NCI-H748 treated with DMSO at 0.1 percent for 48 hours (cell line): ENCODE measurements around the gene CDH13.
A peak's percentile ranks its signal among the peaks of the same experiment; 100 is the strongest.

ENCODE experiments used
- DNase-seq: peaks from one replicate; lab custom pipeline; 2025; lab: John Stamatoyannopoulos, UW

CDH13 gene

DNA sequence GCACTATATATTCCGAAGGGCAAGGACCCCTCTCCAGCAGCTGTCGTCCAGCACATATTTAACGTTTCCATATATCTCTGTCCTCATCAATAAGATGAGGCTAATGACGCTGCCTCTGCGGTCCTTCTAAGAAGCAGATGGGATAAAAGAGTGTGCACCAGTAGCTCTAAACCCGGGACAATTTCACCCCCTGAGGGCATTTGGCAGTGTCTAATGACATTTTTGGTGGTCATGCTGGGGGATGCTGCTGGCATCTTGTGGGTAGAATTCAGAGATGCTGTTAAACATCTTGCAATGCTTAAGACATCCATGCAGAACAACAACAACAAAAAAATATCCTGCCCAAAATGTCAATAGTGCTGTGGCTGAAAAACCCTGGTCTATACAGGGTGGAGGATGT lies 372.9 kb downstream of the CDH13 start:
- no peak for DNase-seq

DNA sequence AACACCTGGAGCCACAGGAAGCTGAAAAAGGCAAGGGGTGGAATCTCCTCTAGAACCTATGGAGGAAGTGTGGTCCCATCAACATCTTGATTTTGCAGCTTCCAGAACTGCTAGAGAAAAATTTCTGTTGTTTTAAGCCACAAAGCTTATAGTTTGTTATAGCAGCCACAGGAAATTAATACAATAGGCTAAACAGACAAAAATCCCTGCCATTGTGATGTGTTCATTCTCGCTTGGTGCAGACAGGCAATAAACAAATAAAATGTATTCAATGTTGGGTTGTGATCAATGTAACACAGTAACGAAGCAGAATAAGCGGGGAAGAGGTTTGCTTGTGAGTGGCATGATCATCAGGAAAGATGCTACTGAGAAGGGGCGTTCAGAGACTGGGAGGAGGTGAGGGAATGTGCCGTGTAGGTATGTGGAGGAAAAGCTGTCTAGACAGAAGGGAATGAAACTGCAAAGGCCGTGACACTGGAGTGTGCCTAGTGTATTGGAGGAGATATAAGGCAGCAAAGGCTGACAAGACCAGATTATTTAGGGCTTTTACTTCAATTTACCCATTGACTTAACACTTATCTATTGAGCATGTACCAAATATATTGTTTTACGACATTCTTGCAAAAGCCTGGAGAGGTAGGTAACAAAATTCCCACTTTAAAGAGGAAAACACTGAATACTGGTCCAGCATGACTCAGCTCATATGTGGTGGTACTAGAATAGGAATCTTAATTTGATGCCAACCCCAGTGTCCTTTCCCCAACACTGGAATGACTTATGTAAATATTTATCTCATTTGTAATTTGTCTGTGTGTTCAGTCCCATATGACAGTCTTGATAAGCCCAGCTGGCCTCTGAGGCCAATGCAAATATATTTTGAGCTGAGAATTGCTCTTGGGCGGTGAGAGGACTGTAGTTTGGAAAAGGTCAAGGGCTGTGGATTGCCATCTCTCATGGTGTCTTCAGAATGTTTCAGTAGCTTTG lies 375.9 kb downstream of the CDH13 start:
- DNase-seq, result peak; percentile 42

DNA sequence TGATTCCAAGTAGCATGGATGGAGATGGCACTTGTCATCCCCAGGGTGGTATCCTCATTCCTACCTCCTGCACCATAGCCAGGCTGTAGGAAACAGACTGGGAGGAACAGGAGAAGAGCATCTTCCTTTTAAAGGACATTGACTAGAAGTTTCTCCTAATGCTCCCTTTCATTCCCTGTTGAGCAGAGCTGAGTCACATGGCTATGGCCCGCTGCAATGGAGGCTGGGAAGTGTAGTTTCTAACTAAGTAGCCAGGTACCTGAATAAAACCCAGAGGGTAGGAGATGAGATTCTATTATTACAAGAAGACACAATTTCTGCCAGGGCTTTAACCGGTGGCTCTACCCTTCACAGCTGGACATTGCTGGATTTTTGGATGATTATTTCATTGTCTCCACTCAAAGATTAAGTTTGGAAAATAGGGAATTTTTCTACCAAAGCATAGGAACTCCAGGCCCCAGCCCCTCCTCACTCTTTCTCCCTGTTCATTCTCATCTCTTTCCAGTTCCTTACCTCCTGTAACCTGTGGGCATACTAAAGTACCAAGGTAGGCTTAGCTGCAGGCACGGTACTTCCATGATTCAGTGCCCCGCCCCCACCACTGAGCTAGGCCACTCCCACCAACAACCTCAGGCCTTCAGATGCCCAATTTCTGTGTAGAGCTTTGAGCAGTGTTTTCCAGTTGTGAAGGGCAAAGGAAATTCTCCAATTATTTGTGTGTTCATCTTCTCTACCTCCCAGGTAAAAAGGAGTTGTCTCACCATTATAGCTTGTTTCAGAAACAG lies 378.3 kb downstream of the CDH13 start:
- no peak for DNase-seq

DNA sequence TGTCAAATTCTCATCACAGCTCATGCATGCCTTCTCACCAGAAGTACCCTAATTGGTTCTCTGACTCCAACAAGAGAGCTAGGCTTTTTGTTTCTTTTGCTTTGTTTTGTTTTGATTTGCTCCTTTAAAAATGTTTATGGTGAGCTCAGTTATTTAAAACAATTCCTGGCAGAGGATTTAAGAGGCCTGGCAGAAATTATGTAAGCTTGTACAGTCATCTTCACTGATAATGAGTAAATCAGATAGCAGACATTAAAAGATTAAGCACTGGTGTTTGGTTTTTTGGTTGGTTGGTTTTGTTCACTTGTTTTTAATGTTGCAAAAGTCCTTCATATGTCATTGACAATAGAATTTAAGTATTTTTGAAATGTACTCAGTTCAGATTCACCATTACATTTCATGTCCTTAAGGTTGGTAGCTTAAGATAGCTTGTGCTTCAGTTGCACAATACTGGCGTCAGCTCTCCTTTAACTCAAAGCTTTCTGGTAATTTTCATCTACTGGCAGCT lies 378.9 kb downstream of the CDH13 start:
- no peak for DNase-seq

DNA sequence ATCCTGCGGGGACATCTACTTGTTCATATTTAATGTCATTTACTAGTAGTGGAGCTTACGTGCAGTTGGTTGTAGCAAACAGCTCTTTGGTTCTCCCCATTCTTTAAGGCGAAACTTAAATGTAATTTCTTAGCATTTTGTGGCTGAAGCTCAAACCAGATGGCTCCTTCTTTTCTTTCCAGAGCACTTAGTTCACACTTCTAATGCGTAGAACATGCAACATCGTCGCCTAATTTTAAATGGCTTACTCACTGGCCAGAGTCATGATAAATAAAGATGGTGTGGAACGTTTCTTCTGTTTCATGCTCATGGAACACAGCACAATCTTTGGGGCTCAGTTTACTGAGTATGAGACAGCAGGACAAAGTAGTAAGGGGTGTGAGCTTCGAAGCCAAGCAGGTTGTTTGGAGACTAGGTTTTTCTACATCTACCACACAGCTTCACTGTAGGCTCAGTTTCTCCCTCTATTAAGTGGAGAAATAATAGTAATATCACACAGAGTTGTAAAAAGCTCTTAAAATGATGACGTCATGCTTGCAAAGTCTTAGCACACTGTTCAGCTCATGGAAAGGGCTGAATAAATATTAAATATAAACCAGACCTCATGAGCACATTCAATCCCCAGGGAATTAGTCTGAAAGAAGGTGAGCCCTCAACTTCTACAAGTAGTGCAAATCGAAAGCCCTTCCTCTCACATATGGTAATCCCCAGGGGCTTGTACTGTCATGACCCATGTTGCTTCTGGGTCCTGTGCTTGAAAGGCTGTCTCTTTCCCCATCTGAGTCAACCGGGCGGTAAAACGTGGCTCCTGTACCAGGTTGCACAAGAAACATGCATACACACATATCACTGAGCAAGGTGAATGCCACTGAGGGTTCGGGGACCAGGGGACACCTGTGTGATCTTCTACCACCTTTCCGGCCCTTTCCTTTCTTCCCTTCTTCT lies 384.3 kb downstream of the CDH13 start:
- DNase-seq, result no peak

DNA sequence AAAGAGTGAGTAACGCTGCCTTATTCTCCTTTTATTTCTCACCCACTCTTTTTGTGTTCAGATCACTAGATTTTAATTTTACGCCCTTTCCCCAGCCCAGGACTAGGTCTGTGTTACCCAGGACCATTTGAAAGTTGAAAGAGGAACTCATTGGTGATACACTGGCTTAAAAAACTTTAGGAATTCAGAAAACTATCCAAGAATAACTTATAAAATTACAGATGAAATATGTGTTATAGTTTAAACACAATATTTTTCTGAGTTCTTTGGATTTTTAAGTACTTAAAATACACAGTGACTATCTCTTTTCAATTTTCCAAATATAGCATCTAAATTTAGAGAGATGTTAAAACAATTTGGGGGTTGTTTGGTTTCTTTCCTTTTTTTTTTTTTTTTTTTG lies 385.2 kb downstream of the CDH13 start:
- no peak for DNase-seq

DNA sequence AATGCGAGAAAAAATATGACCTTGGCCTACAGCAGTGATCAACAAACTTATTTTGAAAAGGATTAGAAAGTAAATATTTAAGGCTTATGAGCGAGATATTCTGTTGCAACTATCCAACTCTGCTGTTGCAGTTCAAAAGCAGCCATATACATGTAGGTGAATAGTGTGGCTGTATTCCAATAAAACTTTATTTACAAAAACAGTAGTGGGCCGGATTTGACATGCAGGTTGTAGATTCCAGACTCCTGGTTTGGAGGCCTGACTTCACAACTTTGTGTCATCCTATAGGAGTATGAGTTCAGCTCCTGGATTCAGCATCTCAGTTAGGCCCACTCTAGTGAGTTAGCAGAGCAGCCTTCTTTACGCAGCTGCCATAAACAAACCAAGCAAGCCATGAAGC lies 386.3 kb downstream of the CDH13 start:
- DNase-seq, result no peak

DNA sequence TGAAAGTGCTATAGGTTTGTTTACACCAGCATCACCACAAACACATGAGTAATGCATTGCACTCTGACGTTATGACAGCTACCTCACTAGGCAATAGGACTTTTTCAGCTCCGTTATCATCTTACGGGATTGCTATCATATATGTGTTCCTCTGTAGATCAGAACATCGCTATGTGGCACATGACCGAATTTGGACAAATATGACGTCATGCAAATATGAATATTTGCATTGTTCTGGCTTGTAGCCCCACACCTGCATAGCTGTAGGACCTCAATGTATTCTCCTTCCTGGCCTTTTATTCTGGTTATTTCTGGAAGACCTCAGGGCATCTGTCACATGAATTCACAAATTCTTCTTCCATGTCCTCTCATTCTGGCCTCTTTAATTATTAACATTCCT lies 393.2 kb downstream of the CDH13 start:
- DNase-seq, result no peak

DNA sequence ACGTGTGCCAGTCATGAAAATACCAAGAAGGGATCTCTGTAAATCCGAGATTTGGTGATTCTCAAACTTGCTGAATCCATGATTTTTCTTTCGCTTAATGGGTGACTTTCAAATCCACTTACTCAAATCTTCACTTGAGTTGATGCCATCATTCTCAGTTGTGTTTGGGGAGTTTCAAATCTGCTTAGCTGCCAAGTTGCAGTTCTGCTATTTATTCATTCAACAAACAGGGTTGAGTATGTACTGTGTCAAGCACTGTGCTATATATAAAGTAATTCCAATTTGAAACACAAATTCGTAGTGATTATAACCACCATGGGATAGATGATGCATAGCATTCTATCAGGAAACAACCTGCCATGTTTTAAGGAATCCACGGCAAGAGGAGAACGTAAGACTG lies 394.3 kb downstream of the CDH13 start:
- no peak for DNase-seq

DNA sequence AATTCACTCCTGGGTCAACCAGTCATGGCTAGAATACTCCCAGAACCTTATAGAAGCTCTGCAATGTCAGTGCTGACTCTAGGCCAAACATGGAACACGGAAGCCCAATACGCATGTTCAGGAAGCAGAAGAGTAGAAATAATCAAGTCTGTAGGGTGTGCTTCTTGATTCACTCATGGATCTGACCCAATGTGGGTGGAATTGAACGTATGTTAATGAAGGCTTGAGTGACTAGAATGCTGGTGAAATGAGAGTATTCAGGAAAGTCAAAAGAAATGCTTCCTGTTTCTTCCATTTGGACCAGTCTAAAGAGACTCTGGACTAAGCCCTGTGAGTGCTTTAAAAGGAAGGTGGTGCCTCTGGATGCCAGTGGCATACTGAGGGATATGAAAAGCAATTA lies 395.0 kb downstream of the CDH13 start:
- no peak for DNase-seq

DNA sequence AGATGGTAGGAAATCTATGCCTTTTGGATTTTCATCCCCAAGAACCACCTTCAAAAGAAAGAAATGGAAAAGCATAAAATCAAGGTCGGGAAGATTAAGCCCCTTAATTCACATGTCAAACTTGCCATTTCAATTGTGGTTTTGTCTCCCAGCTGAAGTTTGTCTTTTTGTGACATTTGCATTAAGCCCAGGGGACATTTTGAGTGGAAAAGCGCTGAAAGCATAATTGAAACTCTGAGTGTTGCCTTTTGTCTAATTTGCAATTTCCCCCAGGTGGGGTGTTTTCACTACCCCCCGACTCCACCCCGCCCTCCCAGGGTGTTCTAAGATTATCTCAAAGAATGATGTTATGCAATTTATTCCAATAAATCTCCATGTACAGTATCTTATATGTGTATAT lies 396.2 kb downstream of the CDH13 start:
- DNase-seq, result no peak

DNA sequence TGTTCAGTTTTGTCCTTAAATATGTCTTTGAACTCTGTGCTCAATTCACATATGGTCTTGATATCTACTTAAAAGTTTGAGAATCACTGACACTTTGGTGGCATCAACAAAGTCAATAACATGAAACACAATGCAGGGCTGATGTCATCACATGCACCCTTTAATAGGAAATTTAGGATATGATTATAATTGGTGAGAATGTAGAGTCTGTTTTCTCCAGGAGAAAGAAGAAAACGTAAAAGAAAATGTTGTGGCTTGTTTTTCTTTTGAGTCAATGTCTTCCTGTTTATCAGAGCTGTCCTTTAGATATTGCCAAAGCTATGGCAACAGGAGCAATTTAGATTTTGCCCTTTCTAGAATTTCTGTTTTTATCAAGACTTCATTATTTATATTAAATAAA lies 396.9 kb downstream of the CDH13 start:
- DNase-seq, result no peak

DNA sequence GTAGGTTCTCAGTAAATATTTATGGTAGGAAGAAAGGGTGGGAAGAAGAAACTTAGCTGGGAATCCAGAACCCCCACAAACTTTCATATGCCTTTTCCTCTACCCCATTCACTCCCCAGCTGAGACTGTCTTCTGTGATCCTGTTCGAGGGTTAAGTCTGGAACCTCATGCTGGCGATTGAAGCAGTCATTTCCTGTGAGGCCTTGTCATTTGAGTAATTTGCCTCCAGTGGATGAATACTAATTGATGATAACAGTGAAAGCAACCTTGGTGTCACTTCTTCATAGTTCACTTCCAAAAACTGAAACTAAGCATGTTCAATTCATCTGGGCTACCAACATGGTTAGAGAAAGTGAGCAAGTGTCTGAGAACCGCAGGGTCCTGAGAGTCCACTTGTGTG lies 401.2 kb downstream of the CDH13 start:
- no peak for DNase-seq

DNA sequence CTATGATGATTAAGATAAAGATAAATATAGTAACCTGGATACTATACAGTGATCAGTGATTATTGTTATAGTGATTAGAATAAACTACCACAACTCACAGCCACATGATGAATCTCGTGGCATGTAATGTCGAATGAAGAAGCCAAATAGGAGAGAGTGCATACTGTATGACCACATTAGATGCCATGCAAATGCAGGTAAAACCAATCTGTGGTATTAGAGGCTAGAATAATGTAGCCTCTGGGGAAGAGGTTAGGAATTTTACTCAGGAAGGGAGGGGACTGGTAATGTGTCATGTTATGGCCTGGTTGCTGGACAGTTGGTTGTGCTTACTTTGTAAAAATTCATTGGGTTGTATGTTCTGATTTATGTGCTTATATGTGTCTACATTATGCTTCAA lies 402.7 kb downstream of the CDH13 start:
- DNase-seq, result no peak

DNA sequence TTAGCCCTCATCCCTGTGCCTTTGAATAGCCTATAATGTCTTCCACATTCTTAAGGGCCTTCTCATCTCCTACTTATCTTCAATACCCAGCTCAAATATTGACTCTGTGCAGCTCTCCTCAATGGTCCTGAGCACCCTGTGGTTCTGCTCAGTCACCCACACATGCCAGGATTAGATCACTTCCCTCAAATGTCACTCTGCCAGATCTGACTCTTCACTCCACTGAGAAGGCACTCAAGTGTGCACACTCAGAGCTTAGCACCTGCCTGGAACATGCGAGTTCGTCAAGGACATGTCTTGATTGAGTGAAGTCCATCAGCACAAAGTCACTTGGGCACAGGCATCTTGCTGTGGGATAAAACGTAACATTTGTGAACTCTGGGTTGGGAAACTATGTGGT lies 404.8 kb downstream of the CDH13 start:
- no peak for DNase-seq

DNA sequence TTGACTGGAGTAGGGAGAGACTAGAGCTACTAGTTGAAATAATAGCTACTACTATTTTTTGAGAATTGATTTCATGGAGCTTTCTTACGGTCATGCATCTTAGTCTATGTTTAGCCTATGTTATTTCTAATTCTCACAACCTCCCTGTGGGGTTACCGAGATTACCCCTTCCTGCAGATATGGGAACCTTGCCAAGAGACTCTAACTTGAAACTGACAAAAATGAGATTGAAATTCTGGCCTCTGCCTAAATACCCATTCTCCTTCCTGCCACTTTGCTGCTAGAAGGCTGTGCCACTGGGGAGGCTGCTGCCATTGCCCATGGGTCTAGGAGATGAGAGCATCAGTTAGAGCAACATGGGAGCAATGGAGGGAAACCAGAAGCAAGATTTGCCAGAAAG lies 410.3 kb downstream of the CDH13 start:
- no peak for DNase-seq

DNA sequence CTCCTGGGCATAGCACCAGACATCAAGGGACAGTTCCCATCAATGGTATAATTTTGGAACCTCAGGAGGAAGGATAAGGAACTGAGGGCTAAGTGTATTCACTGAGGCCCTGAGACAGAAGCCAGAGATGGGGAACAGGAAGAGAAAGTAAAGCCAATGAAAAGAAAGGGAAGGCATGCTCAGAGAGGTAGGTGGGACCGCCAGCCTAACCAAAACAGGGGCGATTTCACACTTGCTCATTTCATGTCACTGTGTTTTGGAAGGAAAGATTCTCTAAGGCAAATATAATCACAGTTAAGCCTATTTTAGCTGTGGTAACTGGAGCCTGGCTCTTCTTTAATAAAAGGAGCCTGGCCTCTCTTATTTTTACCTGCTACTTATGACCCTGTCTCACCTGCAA lies 411.1 kb downstream of the CDH13 start:
- no peak for DNase-seq

DNA sequence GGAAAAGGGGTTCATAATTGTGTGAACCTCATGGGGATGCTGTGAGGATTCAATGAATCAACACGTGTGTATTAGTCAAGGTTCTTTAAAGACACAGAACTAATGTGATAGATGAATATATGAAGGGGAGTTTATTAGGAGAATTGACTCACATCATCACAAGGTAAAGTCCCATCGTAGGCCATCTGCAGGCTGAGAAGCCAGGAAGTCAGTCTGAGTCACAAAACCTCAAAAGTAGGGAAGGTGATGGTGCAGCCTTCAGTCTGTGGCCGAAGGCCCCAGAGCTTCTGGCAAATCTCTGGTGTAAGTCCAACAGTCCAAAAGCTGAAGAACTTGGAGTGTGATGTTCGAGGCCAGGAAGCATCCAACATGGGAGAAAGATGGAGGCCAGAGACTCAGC lies 413.4 kb downstream of the CDH13 start:
- DNase-seq, result no peak

DNA sequence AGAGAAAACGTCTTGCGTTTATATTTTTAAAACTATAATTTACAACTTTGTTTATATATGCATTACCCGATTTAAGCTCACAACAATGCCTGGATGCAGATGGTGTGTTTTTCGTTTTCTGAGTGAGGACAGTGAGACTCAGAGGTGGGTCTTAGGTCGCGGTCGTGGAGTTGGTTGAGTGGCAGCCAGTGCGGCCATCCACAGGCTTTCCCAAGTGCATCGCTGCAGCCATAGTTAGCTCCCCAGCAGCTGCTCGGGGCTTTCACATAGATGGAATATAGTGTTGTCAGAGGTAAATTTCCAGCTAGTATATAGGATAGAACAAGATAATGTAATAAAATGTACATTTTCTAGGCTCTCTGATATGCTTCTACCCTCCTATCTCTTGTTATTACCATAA lies 417.8 kb downstream of the CDH13 start:
- DNase-seq, result no peak

DNA sequence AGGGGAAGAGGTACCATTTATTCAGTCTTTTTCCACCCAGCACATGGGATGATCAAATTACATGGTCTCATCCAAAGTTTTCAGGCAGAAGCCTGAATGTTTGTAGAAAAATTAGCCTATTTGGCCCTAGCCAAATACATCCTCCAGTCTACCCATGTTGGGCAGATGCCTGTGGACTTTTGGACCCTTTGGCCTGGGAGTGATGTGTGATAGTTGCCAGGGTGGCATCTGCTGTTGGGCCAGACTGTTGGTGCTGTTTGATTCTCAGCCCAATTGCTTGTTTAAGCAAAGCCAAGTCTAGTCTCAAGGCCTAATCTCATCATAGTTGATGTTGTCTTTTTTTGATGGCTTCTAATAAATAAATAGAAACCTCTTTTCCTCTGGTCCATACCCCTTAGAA lies 419.0 kb downstream of the CDH13 start:
- no peak for DNase-seq

DNA sequence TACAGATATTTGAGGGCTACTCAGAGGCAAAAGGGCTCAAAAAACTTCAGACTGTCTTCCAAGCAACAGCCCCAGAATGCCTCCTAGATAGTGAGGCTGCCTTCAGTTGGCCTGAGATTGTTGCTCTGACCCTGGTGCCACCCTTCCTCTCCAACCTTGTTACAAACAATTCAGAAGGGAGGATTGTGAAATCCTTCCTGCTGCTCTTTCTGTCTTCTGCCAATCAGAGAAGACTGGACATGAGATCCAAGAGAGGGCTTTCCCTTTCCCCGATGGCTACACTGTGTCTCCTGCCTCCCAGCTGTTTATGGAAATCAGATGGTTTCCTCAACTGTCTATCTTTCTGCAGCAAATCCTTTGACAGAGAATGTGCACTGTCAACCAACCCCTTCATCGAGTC lies 419.9 kb downstream of the CDH13 start:
- no peak for DNase-seq

DNA sequence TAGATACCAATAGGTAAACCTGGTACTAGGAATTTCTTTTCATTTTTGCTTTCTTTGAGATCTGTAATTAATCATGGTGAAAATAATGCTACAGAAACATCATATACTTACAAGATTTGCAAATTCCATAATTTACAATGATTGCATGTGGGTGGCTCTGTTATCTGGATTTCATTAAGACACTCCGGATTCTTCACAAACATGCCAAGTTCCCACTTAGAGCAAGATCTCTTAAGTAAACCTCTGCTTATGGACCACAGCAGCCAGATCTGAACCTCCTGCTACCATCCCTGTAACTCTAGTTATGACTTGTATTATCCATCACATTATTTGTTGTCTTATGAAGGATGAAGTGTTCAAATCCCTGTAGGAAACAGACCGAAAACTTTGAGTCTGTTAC lies 424.7 kb downstream of the CDH13 start:
- no peak for DNase-seq
